SU-DHL-6 (cell line): ENCODE data around the gene PAWR.

Source experiments
- CTCF ChIP-seq: fragments of 200-600 bp; sonication (generic); IDR thresholded peaks from one replicate; pipeline ENCODE4 v1.5.1; 2017; ENCODE audit warnings: antibody characterized with exemption, mild to moderate bottlenecking, low read length, moderate library complexity; ENCODE audit not compliant: insufficient read depth, poor library complexity, severe bottlenecking
- EZH2phosphoT487 ChIP-seq: fragments of 200-600 bp; sonication (generic), shearing (Covaris generic); conservative IDR thresholded peaks from 2 replicates; pipeline ENCODE4 v1.6.1; 2018; ENCODE audit warnings: mild to moderate bottlenecking, antibody characterized with exemption, low read length, moderate library complexity, mixed read lengths

GRCh38 chr12:79681008-79681590 is 9.7 kb downstream of the PAWR start:
- TF ChIP-seq CTCF = no peak
- TF ChIP-seq EZH2phosphoT487 = no peak
